HuH-7 (cell line): ENCODE data around the gene LRRC23.
"Not testable (repeated sequence)": the region's sequence is repeated elsewhere in the genome, so short reads cannot be mapped to it uniquely, and the experiment has no call there.

Experiments used
- DNase-seq: peaks from one replicate; pipeline ENCODE4 v3.0.0; 2011; ENCODE audit warnings: low spot score

Gene LRRC23

DNA sequence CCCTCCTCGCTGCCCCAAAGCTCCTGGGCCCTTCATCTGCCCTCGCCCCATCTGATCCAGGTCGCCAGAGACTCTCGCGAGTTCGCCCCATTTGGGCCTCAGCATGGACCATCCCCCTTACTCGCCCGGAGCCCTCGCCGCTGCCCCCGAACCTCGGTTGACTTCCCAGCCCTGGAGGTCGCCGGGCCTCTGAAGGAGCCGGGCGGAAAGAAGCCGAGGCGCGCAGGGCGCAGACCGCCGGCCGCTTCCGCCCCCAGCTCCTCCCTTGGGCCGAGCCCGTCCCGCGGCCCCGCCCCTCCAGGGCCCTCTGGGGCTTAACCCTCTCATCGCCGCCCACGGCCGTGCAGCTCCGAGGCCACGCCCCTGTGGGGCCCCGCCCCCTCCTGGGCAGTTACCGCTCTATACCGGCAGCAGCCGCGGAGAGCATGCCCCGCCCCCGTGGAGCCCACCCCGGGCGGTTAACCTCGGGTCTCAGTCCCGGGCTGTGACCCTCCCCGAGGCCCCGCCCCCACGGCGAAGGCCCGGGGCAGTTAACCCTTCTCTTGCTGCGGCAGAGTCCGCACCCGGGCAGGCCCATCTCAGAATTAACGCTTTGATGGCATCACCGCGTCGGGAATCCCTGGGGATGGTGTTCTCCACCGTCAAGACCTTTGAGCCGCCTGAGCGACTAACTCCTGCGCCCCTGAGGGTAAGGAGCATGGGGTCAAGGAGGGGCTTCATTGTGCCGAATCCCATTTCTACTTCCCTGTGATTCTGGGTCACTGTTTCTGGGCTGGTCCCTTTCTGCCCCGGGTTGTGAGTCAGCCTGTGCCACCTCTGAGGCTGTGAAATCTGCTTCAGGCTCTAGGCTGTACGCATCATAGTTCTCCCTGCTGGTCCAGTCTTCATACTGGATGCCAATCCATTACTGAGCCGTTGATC is 31.3 kb upstream of the LRRC23 start, which contains the start of gene SPSB2:
SPSB2 (minus strand) TSS at position 210 of the 921 bp plus-strand sequence. CDS start 402 bp downstream, outside the sequence.
- peak; percentile 94 for DNase-seq

DNA sequence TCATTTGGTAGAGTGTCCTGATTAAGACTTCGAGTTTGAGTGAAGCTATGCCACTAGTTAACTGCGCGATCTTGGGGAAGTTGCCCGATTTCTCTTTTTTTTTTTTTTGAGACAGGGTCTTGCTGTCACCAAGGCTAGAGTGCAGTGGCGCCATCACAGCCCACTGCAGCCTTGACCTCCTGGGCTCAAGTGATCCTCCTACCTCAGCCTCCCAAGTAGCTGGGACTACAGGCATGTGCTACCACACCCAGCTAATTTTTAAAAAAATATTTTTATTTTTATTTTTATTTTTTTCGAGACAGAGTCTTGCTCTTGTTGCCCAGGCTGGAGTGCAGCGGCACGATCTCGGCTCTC is 30.6 kb upstream of the LRRC23 start:
- not testable (repeated sequence) for DNase-seq

DNA sequence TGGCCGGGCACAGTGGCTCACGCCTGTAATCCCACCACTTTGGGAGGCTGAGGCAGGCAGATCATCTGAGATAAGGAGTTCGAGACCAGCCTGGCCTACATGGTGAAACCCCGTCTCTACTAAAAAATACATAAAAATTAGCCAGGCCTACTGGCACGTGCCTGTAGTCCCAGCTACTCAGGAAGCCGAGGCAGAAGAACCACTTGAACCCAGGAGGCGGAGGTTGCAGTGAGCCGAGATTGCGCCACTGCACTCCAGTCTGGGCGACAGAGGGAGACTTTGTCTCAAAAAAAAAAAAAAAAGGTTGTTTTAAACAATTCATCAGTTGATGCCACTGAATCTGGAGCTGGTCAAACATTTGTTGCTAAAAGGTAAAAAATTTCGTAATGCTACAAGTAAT is 24.8 kb upstream of the LRRC23 start:
- DNase-seq: not testable (repeated sequence)

DNA sequence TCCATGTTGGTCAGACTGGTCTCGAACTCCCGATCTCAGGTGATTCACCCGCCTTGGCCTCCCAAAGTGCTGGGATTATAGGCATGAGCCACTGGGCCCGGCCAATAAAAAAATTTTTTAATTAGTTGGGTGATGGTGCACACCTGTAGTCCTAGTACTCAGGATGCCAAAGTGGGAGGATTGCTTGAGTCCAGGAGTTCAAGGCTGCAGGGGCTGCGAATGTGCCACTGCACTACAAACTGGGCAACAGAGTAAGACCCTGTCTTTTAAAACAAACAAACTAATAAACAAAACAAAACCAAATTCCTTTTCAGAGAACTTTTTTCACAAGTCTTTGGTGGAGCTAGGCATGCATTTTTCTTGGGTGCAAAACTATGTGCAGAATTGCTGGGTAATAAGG is 21.4 kb upstream of the LRRC23 start:
- DNase-seq: no peak

DNA sequence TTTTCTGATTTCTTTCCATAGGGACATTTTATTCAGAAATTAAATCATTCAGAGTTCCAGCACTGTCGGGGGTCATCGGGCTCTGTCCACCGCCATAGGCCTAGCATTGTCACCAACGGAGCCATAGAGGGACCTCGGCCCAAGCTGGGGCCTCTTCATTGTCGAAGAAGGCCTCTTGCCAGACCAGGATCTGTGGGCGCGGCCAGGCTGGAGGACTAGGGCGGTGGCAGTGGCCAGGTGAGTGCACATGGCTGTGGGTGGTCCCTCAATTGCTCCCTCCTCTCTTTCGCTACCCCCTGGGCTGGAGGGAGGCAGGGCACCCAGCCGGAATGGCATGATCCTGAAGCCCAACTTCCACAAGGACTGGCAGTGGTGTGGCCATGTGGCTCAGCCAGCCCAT is 20.9 kb upstream of the LRRC23 start:
- DNase-seq: no peak

DNA sequence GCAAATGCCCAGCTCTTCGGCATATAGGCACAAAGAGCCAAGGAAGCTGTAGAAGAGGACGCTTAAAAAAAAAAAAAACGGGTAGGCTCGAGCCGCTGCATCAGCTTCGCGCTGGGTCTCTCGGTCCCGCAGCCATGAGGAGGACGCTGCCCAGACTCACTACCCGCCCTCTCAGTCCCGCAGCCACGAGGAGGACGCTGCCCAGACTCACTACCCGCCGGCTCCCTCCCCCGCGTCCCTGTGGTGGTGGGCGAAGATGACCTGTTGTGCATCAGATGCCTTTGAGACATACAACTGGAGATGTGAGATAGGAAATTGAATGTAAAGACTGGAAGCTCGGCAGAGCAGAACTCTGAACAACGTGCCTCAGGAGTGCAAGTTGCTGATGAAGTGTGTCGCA is 20.1 kb upstream of the LRRC23 start:
- DNase-seq: no peak

DNA sequence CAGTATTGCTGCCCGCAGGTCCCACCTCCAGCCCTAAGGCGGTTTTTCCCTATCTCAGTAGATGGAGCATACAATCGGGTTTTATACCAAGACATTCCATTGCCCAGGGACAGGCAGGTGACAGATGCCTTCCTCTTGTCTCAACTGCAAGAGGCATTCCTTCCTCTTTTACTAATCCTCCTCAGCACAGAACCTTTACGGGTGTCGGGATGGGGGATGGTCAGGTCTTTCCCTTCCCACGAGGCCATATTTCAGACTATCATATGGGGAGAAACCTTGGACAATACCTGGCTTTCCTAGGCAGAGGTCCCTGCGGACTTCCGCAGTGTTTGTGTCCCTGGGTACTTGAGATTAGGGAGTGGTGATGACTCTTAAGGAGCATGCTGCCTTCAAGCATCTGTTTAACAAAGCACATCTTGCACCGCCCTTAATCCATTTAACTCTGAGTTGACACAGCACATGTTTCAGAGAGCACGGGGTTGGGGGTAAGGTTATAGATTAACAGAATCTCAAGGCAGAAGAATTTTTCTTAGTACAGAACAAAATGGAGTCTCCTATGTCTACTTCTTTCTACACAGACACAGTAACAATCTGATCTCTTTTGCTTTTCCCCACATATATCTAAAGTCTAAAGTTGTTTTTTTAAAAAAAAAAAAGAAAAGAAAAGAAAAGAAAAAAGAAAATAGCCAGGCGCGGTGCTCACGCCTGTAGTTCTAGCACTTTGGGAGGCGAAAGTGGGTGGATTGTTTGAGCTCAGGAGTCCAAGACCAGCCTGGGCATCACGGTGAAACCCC is 18.2 kb upstream of the LRRC23 start:
- DNase-seq: not testable (repeated sequence)

DNA sequence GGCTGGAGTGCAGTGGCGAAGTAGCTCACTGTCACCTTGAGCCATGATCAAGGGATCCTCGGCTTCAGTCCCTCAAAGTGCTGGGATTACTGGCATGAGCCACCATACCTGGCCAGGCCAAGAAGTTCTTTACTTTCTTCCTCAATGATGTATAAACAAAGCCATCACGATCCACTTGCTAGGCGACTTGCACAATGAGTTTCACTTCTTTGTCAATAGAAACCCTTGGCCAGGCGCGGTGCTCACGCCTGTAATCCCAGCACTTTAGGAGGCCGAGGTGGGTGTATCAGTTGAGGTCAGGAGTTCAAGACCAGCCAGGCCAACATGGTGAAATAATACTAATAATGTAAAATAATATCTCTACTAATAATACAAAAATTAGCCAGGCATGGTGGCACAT is 17.2 kb upstream of the LRRC23 start:
- no peak for DNase-seq

DNA sequence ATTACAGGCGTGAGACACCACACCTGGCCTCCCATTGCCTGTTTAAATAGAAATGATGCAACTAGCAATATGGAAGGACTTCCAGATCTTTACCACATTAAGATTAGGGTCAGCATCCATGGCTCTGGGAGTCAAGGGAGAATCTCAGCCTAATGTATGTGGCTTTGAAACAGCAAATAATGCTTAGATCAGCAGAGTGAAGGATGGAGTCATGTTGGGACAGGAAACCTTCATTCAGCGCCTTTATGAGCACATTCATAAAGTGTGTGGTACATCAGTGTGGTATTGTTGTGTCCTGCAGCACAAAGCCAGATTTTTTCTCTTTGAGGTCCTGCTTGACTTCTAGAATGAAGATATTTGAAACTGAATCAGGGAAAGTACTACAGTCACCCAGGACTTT is 16.3 kb upstream of the LRRC23 start:
- no peak for DNase-seq

DNA sequence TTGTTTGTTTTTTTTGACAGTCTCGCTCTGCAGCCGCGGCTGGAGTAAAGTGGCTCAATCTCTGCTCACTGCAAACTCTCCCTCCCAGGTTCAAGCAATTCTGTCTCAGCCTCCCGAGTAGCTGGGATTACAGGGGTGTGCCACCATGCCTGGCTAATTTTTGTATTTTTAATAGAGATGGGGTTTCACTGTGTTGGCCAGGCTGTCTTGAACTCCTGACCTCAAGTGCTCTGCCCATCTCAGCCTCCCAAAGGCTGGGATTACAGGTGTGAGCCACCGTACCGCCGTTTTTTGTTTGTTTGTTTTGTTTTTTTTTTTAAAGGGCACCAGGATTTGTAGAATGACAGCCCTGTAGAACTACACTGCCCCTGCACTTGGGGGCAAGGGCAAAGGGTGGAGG is 15.8 kb upstream of the LRRC23 start:
- not testable (repeated sequence) for DNase-seq

DNA sequence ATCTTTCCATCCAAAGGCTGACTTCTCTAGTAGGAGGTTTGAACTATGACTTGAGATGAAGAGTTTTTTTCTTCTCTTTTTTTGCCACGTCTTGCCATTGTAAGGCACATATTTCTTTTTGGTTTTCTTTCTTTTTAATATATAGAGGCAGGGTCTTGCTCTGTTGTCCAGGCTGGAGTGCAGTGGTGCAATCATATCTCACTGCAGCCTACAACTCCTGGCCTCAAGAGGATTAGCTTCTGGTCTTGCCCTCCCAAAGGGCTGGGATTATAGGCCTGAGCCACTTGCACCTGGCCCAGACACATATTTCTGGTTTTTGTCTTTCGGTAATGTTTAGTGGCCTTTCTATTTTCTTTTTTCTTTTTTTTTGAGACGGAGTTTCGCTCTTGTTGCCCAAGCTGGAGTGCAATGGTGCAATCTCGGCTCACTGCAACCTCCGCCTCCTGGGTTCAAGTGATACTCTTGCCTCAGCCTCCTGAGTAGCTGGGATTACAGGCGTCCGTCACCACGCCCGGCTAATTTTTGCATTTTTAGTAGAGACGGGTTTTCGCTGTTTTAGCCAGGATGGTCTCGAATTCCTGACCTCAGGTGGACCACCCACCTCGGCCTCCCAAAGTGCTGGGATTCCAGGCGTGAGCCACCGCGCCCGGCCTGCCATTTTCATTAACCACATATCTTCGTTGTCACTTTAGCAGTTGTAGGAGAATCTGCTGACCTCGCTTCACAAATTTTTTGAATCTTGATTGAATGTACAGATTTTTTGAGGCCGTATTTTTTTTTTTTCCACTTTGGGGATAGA is 14.6 kb upstream of the LRRC23 start:
- DNase-seq: not testable (repeated sequence)

DNA sequence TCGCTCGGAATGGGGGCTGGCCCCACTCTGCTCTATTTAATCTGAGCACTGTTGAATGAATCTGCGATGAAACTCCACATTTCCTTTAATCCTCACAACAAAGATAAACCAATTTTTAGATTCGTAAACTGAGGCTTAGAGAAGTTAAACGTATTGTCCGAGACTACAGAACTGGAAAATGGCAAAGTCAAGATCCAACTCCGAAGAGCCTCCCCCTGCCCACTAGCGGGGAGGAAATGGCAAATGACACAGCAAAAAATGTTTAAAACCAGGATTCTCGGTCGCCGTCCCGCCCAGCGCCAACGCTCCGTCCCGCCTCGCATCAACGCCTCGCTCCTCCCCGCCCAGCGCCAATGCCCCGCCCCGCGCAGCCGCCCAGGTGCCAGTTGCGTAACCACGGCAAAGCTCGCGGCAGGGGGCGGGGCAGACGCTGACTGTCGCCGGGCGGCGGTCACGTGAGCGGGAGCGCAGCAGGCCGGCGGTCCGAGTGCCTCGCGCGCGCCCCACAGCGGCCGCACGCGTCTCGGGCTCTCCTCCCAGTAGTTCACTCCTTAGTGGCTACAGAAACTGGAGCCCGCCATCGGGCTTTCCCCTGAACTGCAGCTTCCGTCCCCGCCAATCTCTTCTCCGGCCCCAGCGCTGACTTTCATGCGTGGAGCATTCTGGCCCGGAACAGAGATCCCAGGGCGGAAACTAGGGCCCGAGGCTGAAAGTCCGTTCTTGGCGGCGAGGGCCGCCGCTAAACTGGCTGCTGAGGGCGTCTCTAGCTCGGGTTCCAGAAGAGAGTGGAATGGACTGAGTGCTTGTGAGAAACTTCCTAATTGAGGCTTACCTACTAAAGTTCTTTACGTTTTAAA is 13.6 kb upstream of the LRRC23 start:
- DNase-seq: peak; percentile 85

DNA sequence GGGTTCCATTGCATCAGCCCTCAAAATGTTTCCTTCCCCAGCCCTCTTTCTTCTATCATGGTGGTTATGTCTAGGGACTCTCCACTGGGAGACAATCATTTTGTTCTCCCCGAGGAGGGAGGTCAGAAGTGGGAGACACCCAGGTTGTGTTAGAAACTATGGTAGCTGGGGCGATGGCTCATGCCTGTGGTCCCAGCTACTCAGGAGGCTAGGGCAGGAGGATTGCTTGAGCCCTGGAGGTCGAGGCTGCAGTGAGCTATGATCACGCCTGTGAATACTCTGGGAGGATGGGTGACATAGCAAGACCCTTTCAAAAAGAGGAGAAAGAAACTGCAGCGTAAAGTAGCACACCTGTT is 13.0 kb upstream of the LRRC23 start:
- DNase-seq: no peak

DNA sequence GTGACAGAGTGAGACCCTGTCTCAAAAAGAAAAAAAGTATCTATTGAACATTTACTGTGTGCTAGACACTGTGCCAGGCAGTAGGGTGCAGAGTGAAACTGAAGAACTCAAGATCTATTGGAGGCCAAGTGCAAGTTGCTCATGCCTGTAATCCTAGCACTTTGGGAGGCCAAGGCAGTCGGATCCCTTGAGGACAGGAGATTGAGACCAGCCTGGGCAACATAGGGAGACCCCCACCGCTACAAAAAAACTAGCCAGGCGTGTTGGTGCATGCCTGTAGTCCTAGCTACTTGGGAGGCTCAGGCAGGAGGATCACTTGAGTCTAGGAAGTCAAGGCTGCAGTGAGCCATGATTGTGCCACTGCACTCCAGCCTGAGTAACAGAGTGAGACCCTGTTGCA is 11.9 kb upstream of the LRRC23 start:
- DNase-seq: not testable (repeated sequence)

DNA sequence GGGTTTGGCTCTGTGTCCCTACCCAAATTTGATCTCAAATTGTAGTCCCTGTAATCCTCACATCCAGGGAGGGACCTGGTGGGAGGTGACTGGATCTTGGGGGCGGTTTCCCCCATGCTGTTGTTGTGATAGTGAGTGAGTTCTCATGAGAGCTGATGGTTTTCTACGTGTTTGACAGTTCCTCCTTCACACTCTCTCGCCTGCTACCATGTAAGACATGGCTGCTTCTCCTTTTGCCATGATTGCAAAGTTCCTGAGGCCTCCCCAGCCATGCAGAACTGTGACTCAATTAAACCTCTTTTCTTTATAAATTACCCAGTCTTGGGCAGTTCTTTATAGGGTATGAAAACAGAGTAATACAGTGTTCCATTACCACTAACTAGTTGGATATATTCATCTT is 10.3 kb upstream of the LRRC23 start:
- no peak for DNase-seq

DNA sequence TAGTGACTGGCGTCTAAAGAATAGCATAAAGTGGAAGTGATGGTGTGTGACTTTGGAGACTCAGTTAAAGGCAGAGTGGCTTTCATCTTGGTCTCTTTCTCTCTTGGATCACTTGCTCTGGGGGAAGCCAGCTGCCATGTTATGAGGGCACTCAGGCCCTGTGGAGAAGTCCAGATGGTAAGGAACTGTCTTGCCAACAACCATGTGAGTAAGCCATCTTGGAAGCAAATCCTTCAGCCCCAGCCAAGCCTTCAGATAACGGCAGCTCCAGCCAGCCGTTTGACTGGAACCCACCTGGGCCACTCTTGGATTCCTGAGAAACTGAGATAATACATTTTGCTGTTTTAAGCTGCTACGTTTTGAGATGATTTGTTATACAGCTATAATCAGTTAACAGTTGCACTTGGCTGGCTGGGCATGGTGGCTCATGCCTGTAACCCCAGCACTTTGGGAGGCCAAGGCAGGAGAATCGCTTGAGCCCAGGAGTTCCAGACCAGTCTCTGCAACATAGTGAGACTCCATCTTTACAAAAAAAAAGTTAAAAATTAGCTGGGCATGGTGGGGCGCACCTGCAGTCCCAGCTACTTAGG is 7.7 kb upstream of the LRRC23 start:
- no peak for DNase-seq

DNA sequence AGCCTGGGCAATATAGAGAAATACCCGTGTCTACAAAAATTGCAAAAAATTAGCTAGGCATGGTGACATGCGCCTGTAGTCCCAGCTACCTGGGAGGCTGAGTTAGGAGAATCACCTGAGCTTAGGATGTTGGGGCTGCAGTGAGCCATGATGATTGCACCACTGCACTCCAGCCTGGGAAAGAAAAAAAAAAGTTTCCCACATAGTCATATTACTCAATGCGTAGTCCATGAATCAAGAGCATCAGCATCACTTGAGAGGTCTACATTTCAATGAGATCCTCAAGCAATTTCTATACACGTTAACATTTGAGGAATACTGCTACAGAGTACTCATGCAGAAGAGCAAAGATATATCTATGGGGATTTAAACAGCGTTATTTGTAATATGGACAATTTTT is 5.2 kb upstream of the LRRC23 start:
- no peak for DNase-seq

DNA sequence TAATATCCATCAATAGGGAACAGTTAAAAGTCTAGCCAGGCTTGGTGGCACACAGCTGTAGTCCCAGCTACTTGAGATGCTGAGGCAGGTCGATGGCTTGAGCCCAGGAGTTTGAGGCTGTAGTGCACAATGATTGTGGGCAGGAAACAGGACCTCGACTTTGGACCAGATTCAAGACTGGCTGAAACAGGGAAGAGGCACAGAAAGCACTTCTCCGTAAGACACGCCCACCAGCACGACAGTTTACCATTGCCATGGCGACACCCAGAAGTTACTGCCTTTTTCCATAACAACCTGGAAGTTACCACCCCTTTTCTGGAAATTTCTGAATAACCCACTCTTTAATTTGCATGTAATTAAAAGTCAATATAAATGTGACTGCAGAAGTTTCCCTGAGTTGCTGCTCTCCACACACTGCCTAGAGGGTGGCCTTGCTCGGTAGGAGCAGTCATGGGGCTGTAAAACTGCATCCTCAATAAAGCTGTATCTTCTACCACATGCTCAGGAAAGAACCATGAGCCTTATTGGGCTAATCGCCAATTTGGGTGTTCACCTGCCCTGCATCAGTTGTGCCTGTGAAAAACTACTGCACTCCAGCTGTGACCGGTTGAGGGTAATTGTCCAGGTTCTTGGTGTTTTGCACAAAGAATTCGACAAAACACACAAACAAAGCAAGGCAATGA is 4.6 kb upstream of the LRRC23 start:
- no peak for DNase-seq

DNA sequence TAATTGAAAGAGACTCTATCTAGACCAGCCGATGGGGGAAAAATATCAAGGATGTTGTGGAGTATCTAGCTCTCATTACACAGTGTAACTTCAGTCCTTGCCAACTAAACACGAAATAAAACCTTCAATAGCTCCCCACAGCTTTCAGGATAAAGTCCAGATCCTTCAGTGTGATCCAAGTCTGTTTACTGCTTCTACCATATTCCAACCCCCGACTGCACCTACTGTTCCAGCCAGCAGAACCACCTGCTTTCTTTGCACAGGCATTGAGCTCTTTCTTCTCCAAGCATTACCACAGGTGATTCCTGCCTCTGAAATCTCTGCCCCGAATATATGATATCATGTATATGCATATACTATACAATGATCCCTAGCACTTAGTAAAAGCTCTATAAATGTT is 2.2 kb upstream of the LRRC23 start:
- DNase-seq: no peak

DNA sequence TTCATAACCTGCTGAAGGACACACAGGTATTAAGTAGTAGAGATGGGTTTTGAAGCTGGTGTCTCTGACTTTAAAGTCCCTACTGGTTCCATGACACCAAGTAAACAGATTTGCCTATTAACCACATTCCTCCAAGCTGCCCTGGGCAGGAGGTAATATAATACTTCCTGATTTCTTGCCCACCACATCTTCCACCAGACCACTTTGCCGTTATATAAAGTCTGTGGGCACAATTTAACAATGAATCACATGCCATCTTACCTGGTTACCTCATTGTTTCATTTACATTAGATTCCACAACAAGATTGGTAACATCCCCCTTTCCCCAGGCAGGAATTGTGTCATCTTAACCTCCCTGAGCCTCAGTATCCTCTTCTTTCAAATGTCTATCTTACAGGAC is 900 bp upstream of the LRRC23 start:
- DNase-seq: no peak
